ENCODE results near the gene FILIP1. TPM values are rescaled to one million over a fixed set of nuclear protein-coding genes. Genes with fewer than 3 reads are reported as not detected.

The FILIP1 gene
- polyA plus RNA-seq, 2 of the 4 experiments (the other 2 are of a cell fraction) = 2.3 to 15.6 TPM

DNA sequence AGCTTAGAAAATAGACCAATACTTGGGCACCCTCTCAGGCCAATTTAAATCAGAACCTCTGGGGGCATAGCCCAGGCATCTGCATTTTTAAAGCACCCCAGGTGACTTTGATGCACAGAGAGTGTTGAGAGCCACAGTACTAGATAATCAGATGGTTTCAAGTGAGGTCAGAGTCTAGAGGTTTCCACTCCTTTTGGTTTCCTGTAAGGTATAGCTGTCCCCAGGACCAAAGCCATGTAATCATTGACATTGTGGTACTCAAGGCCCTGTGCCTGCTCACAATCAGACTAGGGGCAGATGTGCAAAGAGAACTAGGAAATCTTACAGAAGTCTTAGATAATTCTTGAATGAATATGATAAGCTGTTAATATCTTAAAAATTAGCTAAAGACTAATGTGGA, 9.1 kb downstream of the FILIP1 start (continued):
- no peak for TF ChIP-seq HES2 (IDR thresholded peaks at IDR 0.05)
- TF ChIP-seq MYC (IDR thresholded peaks at IDR 0.05; ENCODE audit: borderline replicate concordance, low read length) = no peak
- TF ChIP-seq E2F6 (IDR thresholded peaks at IDR 0.05; ENCODE audit: borderline replicate concordance, low read depth) = no peak
- no peak for TF ChIP-seq EHMT2 (IDR thresholded peaks at IDR 0.05; ENCODE audit: low read depth)

GRCh38 chr6:75483136-75483952, 10.3 kb downstream of the FILIP1 start:
- Histone ChIP-seq H3K9me3 (no peaks in the 10 kb centered on the region), H3K4me3 (no peak overlapping the region), H3K4me1 (peaks cover 35% of the 10 kb centered on the region; the same call in 2 of the 3 replicates), H3K4me2 (no peak overlapping the region), H3K27ac (peak overlapping the region in 1 of 2 experiments; percentile 33; a peak in 1 of 6 replicates)
- no peak for TF ChIP-seq RNF2 (IDR thresholded peaks at IDR 0.05; ENCODE audit: borderline replicate concordance, low read depth)
- TF ChIP-seq TP53 (CRISPR knock-in tag; IDR thresholded peaks at IDR 0.05) = no peak
- TF ChIP-seq, protein P1, sequence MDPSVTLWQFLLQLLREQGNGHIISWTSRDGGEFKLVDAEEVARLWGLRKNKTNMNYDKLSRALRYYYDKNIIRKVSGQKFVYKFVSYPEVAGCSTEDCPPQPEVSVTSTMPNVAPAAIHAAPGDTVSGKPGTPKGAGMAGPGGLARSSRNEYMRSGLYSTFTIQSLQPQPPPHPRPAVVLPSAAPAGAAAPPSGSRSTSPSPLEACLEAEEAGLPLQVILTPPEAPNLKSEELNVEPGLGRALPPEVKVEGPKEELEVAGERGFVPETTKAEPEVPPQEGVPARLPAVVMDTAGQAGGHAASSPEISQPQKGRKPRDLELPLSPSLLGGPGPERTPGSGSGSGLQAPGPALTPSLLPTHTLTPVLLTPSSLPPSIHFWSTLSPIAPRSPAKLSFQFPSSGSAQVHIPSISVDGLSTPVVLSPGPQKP (IDR thresholded peaks at IDR 0.05; ENCODE audit: low read depth, low read length) = no peak
- TF ChIP-seq POLR2A (IDR thresholded peaks at IDR 0.05; ENCODE audit: low read length) = no peak
- TF ChIP-seq E2F6 (IDR thresholded peaks at IDR 0.05; ENCODE audit: borderline replicate concordance, low read depth) = no peak
- TF ChIP-seq KDM1A (IDR thresholded peaks at IDR 0.05; ENCODE audit: low read depth) = no peak
- TF ChIP-seq HDAC2 (IDR thresholded peaks at IDR 0.05) = no peak
- no peak for TF ChIP-seq EP300 (IDR thresholded peaks at IDR 0.05)
- no peak for TF ChIP-seq CBX2 (IDR thresholded peaks at IDR 0.05; ENCODE audit: borderline replicate concordance, low read depth)
- no peak for TF ChIP-seq CHD2 (IDR thresholded peaks at IDR 0.05; ENCODE audit: low read length, partially characterized antibody)
- no peak for TF ChIP-seq HOXB5 (CRISPR knock-in tag; IDR thresholded peaks at IDR 0.05)
- no peak for TF ChIP-seq CBX8 (IDR thresholded peaks at IDR 0.05)
- TF ChIP-seq, protein P2, sequence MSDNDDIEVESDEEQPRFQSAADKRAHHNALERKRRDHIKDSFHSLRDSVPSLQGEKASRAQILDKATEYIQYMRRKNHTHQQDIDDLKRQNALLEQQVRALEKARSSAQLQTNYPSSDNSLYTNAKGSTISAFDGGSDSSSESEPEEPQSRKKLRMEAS (IDR thresholded peaks at IDR 0.05) = no peak
- TF ChIP-seq SMC3 (IDR thresholded peaks at IDR 0.05) = no peak
- no peak for TF ChIP-seq HES2 (IDR thresholded peaks at IDR 0.05)
- TF ChIP-seq, protein P3, sequence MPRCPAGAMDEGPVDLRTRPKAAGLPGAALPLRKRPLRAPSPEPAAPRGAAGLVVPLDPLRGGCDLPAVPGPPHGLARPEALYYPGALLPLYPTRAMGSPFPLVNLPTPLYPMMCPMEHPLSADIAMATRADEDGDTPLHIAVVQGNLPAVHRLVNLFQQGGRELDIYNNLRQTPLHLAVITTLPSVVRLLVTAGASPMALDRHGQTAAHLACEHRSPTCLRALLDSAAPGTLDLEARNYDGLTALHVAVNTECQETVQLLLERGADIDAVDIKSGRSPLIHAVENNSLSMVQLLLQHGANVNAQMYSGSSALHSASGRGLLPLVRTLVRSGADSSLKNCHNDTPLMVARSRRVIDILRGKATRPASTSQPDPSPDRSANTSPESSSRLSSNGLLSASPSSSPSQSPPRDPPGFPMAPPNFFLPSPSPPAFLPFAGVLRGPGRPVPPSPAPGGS (IDR thresholded peaks at IDR 0.05) = no peak
- TF ChIP-seq HOXB13 (CRISPR knock-in tag; IDR thresholded peaks at IDR 0.05; ENCODE audit: low read depth) = no peak
- TF ChIP-seq GATA3 (IDR thresholded peaks at IDR 0.05; ENCODE audit: borderline replicate concordance) = no peak
- DNase-seq (ENCODE audit: low read depth in 1 of 2, low spot score in 1 of 2) (no peak), FAIRE-seq (no peak), ATAC-seq (no peak)
- WGBS (ENCODE audit: missing lambda C conversion rate) = 63% methylated on average over 3 of the region's 3 CpGs
- ChIA-PET POLR2A (no interaction called here), CTCF (interaction anchor here (1.1 kb wide), 1 partner anchor 16 kb away, joined by 3 read pairs; no protein-coding TSS in a partner anchor)

Measured in A549 (cell line).